Measurements from ENCODE around the gene RAC3. TPM values are rescaled to one million over a fixed set of nuclear protein-coding genes. Genes with fewer than 3 reads are reported as not detected.

RAC3 gene
- total RNA-seq, 6 experiments from 2014 or later, result 4.3 to 8.5 (median 5.6) TPM

DNA sequence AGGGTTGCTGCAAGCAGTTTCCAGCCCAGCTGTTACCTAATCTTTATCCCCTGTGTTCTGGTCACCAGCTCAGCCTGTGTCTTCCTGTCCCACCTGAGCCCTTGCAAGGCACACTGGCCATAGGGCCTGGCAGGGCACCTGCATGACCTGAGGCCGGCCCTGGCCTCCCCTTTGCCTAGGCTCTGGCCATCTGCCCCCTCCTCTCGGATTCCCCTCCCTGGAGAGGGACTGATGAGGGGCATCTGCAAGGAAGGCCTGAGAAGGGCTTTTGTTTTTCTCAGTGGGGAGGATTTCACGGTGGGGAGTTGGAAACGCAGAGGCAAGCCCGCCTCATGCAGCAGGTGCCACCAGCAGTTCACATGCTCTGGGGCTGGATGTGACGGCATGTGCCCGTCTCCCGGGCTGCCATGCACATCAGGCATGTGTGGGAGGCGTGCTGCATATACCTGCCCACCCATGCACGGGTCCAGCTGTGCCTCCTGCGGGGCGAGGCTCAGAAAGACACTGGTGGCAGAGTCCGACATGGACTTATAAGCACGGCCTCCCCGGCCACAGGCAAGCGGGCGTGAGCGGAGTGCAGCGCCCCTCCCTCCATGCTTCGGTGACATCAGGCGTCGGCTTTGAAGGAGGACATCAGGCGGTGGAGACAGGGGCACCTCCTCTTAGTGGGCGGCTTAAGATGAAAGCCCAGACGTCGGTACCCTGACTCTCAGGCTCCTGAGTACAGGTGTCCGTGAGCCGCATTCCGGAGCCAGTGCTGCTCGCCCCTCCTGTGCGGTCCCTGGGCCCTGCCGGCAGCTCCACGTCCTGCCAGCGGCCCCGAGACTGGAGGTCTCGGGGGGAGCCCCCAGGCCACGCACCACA, 37.5 kb upstream of the RAC3 start:
- peaks cover 15% of the 10 kb centered on the region for H3K36me3 Mint-ChIP-seq (ENCODE audit: low read depth)
- H3K27ac Mint-ChIP-seq, result no peak overlapping the region
- H3K4me3 Mint-ChIP-seq, result no peak overlapping the region
- H3K27me3 Mint-ChIP-seq (ENCODE audit: insufficient read depth), result no peaks in the 10 kb centered on the region; the same call in 1 of the 2 replicates
- no peak for DNase-seq
- TF ChIP-seq, protein P1, sequence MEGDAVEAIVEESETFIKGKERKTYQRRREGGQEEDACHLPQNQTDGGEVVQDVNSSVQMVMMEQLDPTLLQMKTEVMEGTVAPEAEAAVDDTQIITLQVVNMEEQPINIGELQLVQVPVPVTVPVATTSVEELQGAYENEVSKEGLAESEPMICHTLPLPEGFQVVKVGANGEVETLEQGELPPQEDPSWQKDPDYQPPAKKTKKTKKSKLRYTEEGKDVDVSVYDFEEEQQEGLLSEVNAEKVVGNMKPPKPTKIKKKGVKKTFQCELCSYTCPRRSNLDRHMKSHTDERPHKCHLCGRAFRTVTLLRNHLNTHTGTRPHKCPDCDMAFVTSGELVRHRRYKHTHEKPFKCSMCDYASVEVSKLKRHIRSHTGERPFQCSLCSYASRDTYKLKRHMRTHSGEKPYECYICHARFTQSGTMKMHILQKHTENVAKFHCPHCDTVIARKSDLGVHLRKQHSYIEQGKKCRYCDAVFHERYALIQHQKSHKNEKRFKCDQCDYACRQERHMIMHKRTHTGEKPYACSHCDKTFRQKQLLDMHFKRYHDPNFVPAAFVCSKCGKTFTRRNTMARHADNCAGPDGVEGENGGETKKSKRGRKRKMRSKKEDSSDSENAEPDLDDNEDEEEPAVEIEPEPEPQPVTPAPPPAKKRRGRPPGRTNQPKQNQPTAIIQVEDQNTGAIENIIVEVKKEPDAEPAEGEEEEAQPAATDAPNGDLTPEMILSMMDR (IDR thresholded peaks at IDR 0.05), result no peak
- no peaks in the 10 kb centered on the region for H3K9me3 Mint-ChIP-seq
- peaks cover 21% of the 10 kb centered on the region for H3K4me1 Mint-ChIP-seq (ENCODE audit: low read depth)

DNA sequence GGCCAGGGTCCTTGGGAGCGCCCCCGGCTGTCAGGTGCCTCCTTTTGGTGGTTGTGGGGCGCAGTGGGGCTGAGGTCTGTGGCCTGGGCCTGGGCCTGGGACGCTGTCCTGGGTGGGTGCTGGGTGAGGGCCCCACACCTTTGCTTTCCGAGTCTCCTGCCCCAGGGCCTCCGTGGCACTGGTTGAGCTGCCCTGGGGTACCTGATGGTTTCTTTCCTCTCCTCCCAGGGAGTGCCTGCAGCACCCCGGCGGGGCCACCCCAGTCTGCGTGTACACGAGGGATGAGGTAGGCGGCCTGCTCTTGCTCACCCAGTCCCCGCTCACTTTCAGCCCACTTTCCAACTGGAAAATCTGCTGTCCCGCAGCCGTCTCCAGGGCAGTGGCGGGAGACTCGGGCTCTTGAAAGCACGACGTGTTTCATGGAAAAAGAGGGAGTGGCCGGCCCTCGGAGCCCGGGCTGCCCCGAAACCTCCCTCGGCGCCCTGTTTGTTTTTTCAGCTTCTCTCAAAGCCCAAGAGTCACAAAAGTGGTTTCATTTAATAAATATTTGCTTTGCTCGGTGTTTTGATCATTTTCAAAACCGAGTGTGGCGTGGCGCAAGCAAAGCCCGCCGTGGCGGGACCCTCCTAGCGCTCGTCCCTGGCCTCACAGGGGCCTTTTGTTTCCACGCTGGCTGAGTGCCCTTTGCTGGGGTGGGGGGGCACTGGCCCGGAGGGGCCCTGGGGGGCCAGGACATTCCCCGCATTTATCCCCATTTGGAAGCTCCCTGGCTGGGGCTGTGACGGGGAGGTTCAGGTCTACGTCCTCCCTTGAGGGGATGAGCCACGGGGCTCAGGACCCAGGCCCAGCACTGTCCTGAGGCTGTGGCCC, 36.6 kb upstream of the RAC3 start:
- TF ChIP-seq, protein P1 (IDR thresholded peaks at IDR 0.05), result no peak
- no peak overlapping the region for H3K4me3 Mint-ChIP-seq
- peaks cover 10% of the 10 kb centered on the region for H3K36me3 Mint-ChIP-seq (ENCODE audit: low read depth)
- no peaks in the 10 kb centered on the region for H3K27me3 Mint-ChIP-seq (ENCODE audit: insufficient read depth)
- no peaks in the 10 kb centered on the region for H3K9me3 Mint-ChIP-seq
- DNase-seq, result no peak
- no peak overlapping the region for H3K27ac Mint-ChIP-seq
- H3K4me1 Mint-ChIP-seq (ENCODE audit: low read depth), result peaks cover 21% of the 10 kb centered on the region

DNA sequence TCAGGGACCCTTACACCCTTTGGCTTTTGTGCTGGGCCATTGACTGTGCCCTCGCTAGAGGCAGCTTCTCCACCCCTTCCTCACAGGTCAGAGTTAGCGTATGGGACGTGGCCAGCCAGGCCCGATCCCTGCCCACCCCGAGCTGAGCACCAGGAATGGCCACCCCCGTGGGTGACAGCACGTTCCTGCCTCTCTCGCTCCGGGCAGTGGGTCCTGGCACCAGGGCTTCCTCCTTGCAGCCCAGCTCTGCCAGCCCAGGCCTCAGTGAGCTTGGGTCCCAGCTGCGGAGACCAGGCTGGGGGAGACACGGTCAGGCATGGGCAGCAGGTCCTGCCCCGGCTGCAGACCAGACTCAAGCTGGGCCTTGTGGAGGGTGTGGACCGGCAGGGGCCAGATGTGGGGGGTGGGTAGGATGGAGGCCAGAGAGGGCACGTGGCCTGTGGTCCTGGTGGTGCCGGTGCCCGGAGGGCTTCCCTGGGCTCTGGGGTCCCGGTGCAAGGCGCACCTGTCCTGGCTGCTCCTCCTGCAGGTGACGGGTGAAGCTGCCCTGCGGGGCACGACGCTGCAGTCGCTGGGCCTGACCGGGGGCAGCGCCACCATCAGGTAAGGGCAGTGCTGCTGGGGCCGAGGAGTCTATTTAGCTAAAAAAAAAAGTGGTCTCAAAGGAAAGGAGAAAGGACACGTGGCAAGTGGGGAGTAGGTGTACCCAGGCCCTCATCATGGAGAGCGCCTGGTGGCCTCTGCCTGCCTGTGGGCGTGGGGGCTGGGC, 35.8 kb upstream of the RAC3 start:
- peaks cover 2% of the 10 kb centered on the region for H3K36me3 Mint-ChIP-seq (ENCODE audit: low read depth)
- H3K4me3 Mint-ChIP-seq, result no peak overlapping the region
- H3K9me3 Mint-ChIP-seq, result no peaks in the 10 kb centered on the region
- no peaks in the 10 kb centered on the region for H3K27me3 Mint-ChIP-seq (ENCODE audit: insufficient read depth)
- DNase-seq, result no peak
- no peak overlapping the region for H3K27ac Mint-ChIP-seq
- H3K4me1 Mint-ChIP-seq (ENCODE audit: low read depth), result peaks cover 20% of the 10 kb centered on the region
- TF ChIP-seq, protein P1 (IDR thresholded peaks at IDR 0.05), result peak; percentile 16; the same call in 1 of the 2 replicates

- no peak overlapping the region for H3K4me3 Mint-ChIP-seq
- H3K4me1 Mint-ChIP-seq (ENCODE audit: low read depth), result peaks cover 15% of the 10 kb centered on the region
- no peak for DNase-seq
- no peaks in the 10 kb centered on the region for H3K9me3 Mint-ChIP-seq
- no peak overlapping the region for H3K27ac Mint-ChIP-seq
- TF ChIP-seq, protein P1 (IDR thresholded peaks at IDR 0.05), result no peak
- no peaks in the 10 kb centered on the region for H3K27me3 Mint-ChIP-seq (ENCODE audit: insufficient read depth)
- H3K36me3 Mint-ChIP-seq (ENCODE audit: low read depth), result no peaks in the 10 kb centered on the region
Measured at GRCh38 chr17:81996232-81996756, 35.2 kb upstream of the RAC3 start.
